Middle frontal gyrus (tissue), 1 donor: ENCODE measurements around the gene CHST15.

ENCODE experiments used
- DNase-seq: peaks from one replicate; pipeline ENCODE4 v3.0.0-alpha.2; 2015; ENCODE audit warnings: low spot score; ENCODE audit errors: extremely low spot score

CHST15 gene

GRCh38 chr10:123972481-123973401 lies 120.7 kb downstream of the CHST15 start:
- no peak for DNase-seq

- DNase-seq = no peak
These were observed 122.5 kb downstream of the CHST15 start for GRCh38 chr10:123970927-123971286.

DNA sequence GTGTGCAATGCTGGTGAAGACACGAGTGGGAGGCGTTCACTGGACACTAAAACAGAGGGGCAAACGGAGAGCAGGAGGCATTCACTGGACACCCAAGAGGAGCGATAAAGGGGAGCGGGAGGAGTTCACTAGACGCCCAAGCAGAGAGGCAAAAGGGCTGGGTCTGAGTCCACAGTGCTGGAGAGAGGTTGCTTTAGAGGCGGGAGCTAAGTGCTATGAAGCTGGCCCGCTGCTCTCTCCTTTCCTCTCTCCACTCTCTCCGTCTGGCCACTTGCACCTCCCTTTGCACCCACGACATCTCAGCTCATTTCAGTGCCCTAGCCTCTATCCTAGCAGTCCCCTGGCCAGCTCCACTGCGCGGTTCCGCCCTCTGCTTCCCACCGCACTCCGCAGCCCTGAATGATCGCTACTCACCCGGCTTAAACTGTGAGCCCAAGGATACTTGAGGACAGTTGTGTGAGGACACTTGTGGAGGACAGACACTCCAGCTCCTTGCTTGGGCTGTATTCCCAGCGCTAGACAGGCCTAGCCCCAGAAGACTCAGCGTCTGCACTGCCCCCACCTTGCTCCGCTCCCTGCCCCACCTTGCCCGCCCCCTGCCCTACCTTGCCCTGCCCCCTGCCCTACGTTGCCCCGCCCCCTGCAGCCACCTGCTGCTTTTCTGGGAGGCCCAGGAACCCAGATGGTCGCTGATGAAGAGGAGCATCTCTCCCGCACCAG lies 123.0 kb downstream of the CHST15 start:
- DNase-seq = no peak

- peak; percentile 56 for DNase-seq
These were observed 125.7 kb downstream of the CHST15 start for GRCh38 chr10:123967626-123968243.

- no peak for DNase-seq
These were observed 126.5 kb downstream of the CHST15 start for GRCh38 chr10:123966896-123967231.

GRCh38 chr10:123965973-123966895 lies 127.2 kb downstream of the CHST15 start:
- no peak for DNase-seq

DNA sequence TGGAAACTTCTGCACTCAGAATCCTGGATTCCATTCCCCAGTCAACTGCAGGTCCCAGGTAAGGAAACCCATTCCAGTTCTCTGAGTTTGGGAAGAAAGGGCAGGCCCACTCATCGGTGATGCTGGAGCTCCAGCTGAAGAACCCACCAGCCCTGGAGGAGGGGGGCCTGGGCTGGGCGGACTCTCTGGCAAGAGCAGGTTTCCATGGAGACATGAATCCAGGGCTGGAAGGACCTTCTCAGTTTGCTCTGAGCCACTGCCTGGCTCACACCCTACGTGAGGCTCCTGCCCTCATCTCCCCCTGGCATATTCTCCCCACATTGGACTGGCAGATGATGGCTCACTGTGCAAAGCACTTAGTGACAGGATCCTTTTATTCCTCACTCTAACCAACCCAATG lies 128.4 kb downstream of the CHST15 start:
- DNase-seq = no peak

- no peak for DNase-seq
These were observed 130.5 kb downstream of the CHST15 start for GRCh38 chr10:123962756-123963530.

- no peak for DNase-seq
These were observed 135.2 kb downstream of the CHST15 start for GRCh38 chr10:123958241-123958640.
